SKM-1 (cell line): ENCODE results near the gene EFCAB7.

ENCODE experiments used
- DNase-seq: peaks from one replicate; lab custom pipeline; 2025; ENCODE audit not compliant: unreplicated experiment; lab: John Stamatoyannopoulos, UW

Gene EFCAB7

GRCh38 chr1:63522891-63523728 lies at the start of gene EFCAB7, which contains the start of gene ITGB3BP:
EFCAB7 (plus strand) TSS chr1:63523525; CDS start chr1:63525573, 2,048 bp downstream.
ITGB3BP (minus strand) TSS chr1:63523225; CDS start chr1:63523133, 92 bp downstream.
- peak; percentile 91 for DNase-seq

- no peak for DNase-seq
Measured at GRCh38 chr1:63475761-63476160, 47.6 kb upstream of the EFCAB7 start.

GRCh38 chr1:63480057-63480456 lies 43.3 kb upstream of the EFCAB7 start:
- no peak for DNase-seq

GRCh38 chr1:63486629-63487028 lies 36.7 kb upstream of the EFCAB7 start:
- no peak for DNase-seq

- no peak for DNase-seq
Measured at GRCh38 chr1:63487336-63488065, 35.8 kb upstream of the EFCAB7 start.

GRCh38 chr1:63497577-63497976 lies 25.7 kb upstream of the EFCAB7 start:
- no peak for DNase-seq

- DNase-seq = no peak
Measured at GRCh38 chr1:63498106-63498505, 25.2 kb upstream of the EFCAB7 start.

- no peak for DNase-seq
Measured at GRCh38 chr1:63501256-63501655, 22.1 kb upstream of the EFCAB7 start.

GRCh38 chr1:63506782-63507181 lies 16.5 kb upstream of the EFCAB7 start:
- no peak for DNase-seq

- no peak for DNase-seq
Measured at GRCh38 chr1:63509718-63510117, 13.6 kb upstream of the EFCAB7 start.

GRCh38 chr1:63512584-63512983 lies 10.7 kb upstream of the EFCAB7 start:
- no peak for DNase-seq

- DNase-seq = no peak
Measured at GRCh38 chr1:63516629-63517028, 6.7 kb upstream of the EFCAB7 start.

GRCh38 chr1:63523738-63524137 lies 413 bp downstream of the EFCAB7 start:
- no peak for DNase-seq

GRCh38 chr1:63524201-63524600 lies 876 bp downstream of the EFCAB7 start:
- DNase-seq = no peak

GRCh38 chr1:63532727-63533126 lies 9.4 kb downstream of the EFCAB7 start:
- DNase-seq = no peak

GRCh38 chr1:63533931-63534330 lies 10.6 kb downstream of the EFCAB7 start:
- DNase-seq = no peak

- DNase-seq = no peak
Measured at GRCh38 chr1:63534406-63534805, 11.1 kb downstream of the EFCAB7 start.

- no peak for DNase-seq
Measured at GRCh38 chr1:63537006-63537405, 13.7 kb downstream of the EFCAB7 start.

- DNase-seq = no peak
Measured at GRCh38 chr1:63537940-63538339, 14.6 kb downstream of the EFCAB7 start.

GRCh38 chr1:63545780-63546179 lies 22.5 kb downstream of the EFCAB7 start:
- no peak for DNase-seq

GRCh38 chr1:63547621-63548294 lies 24.4 kb downstream of the EFCAB7 start:
- no peak for DNase-seq

GRCh38 chr1:63548303-63548702 lies 25.0 kb downstream of the EFCAB7 start:
- no peak for DNase-seq
